WTC11 (cell line): ENCODE measurements around the gene OR1N1.

Experiments used
- CTCF ChIP-seq: fragments of 200-600 bp; IDR thresholded peaks from 2 replicates; pipeline ENCODE4 v1.8.0; 2022; ENCODE audit warnings: antibody characterized with exemption
- E2F5 ChIP-seq: sonication (generic); formaldehyde crosslinking; IDR thresholded peaks from 2 replicates; pipeline ENCODE4 v1.8.1; 2022; ENCODE audit warnings: mild to moderate bottlenecking, moderate library complexity, missing genetic modification reagents
- ELF4 ChIP-seq: sonication (generic); formaldehyde crosslinking; IDR thresholded peaks from 2 replicates; pipeline ENCODE4 v1.8.1; 2022; ENCODE audit warnings: low read depth, mild to moderate bottlenecking, moderate library complexity, missing genetic modification reagents
- FOXJ3 ChIP-seq: sonication (generic); formaldehyde crosslinking; IDR thresholded peaks from 2 replicates; pipeline ENCODE4 v1.9.0; 2021; ENCODE audit warnings: missing genetic modification reagents, mild to moderate bottlenecking, borderline replicate concordance
- FOXK1 ChIP-seq: sonication (generic); formaldehyde crosslinking; IDR thresholded peaks from 2 replicates; pipeline ENCODE4 v1.8.0; 2022; ENCODE audit warnings: mild to moderate bottlenecking, moderate library complexity, missing genetic modification reagents
- FOXP4 ChIP-seq: sonication (generic); formaldehyde crosslinking; IDR thresholded peaks from 2 replicates; pipeline ENCODE4 v1.8.0; 2022; ENCODE audit warnings: mild to moderate bottlenecking, missing genetic modification reagents
- NFE2L1 ChIP-seq: sonication (generic); formaldehyde crosslinking; IDR thresholded peaks from 2 replicates; pipeline ENCODE4 v1.8.1; 2023; ENCODE audit warnings: missing genetic modification reagents
- NR2C2 ChIP-seq: sonication (generic); formaldehyde crosslinking; IDR thresholded peaks from 2 replicates; pipeline ENCODE4 v1.8.0; 2022; ENCODE audit warnings: mild to moderate bottlenecking, missing genetic modification reagents
- PRDM15 ChIP-seq: sonication (generic); formaldehyde crosslinking; IDR thresholded peaks from 2 replicates; pipeline ENCODE4 v1.8.0; 2022; ENCODE audit warnings: missing genetic modification reagents
- SMAD3 ChIP-seq: sonication (generic); formaldehyde crosslinking; IDR thresholded peaks from 2 replicates; pipeline ENCODE4 v1.8.0; 2022; ENCODE audit warnings: missing genetic modification reagents, mild to moderate bottlenecking, borderline replicate concordance
- ZNF219 ChIP-seq: sonication (generic); formaldehyde crosslinking; IDR thresholded peaks from 2 replicates; pipeline ENCODE4 v1.8.0; 2023; ENCODE audit warnings: missing genetic modification reagents, mild to moderate bottlenecking, borderline replicate concordance
- ZNF232 ChIP-seq: sonication (generic); formaldehyde crosslinking; IDR thresholded peaks from 2 replicates; pipeline ENCODE4 v1.8.0; 2022; ENCODE audit warnings: mild to moderate bottlenecking, missing genetic modification reagents
- TF ChIP-seq, protein P1 (sequence below): sonication (generic); formaldehyde crosslinking; IDR thresholded peaks from 2 replicates; pipeline ENCODE4 v1.8.1; 2023; ENCODE audit warnings: mild to moderate bottlenecking, missing genetic modification reagents, moderate library complexity

GRCh38 chr9:122477826-122478225 lies 49.3 kb downstream of the OR1N1 start, which contains the start of gene OR1J1:
- no peak for TF ChIP-seq NFE2L1 (CRISPR knock-in tag)
- TF ChIP-seq FOXP4, result no peak
- TF ChIP-seq, protein P1, sequence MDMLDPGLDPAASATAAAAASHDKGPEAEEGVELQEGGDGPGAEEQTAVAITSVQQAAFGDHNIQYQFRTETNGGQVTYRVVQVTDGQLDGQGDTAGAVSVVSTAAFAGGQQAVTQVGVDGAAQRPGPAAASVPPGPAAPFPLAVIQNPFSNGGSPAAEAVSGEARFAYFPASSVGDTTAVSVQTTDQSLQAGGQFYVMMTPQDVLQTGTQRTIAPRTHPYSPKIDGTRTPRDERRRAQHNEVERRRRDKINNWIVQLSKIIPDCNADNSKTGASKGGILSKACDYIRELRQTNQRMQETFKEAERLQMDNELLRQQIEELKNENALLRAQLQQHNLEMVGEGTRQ, result no peak
- TF ChIP-seq CTCF, result no peak
- TF ChIP-seq E2F5, result no peak
- TF ChIP-seq PRDM15, result no peak
- TF ChIP-seq SMAD3 (CRISPR knock-in tag), result no peak
- TF ChIP-seq ELF4 (CRISPR knock-in tag), result no peak
- no peak for TF ChIP-seq FOXK1 (CRISPR knock-in tag)
- TF ChIP-seq FOXJ3 (CRISPR knock-in tag), result no peak
- TF ChIP-seq NR2C2 (CRISPR knock-in tag), result no peak
- TF ChIP-seq ZNF232 (CRISPR knock-in tag), result no peak
- TF ChIP-seq ZNF219 (CRISPR knock-in tag), result no peak
